Sigmoid colon (tissue), 7 donors: Measurements from ENCODE around the gene KIAA0232. TPM values are rescaled to one million over a fixed set of nuclear protein-coding genes. Genes with fewer than 3 reads are reported as not detected.
"Not testable (repeated sequence)": the region's sequence is repeated elsewhere in the genome, so short reads cannot be mapped to it uniquely, and the experiment has no call there.

Source experiments
- DNase-seq: peaks from one replicate; pipeline ENCODE4 v3.0.0-alpha.2; 2019
- H3K27ac ChIP-seq, 4 donors: fragments of 200-600 bp; sonication (generic); one replicate each; pipeline ENCODE4 v1.5.1; 2016 to 2019; ENCODE audit warnings: mild to moderate bottlenecking in 1 of 4
- H3K27me3 ChIP-seq, 3 donors: fragments of 200-600 bp; sonication (generic); one replicate each; pipeline ENCODE4 v1.5.1; 2019; ENCODE audit warnings: mild to moderate bottlenecking in 1 of 3
- H3K36me3 ChIP-seq, 4 donors: fragments of 200-600 bp; sonication (generic); one replicate each; pipeline ENCODE4 v1.5.1; 2016 to 2019
- H3K4me1 ChIP-seq, 4 donors: fragments of 200-600 bp; sonication (generic); one replicate each; pipeline ENCODE4 v1.5.1; 2017 to 2019
- H3K4me3 ChIP-seq, 4 donors: fragments of 200-600 bp; sonication (generic); one replicate each; pipeline ENCODE4 v1.5.1; 2017 to 2019; ENCODE audit warnings: mild to moderate bottlenecking in 2 of 4, moderate library complexity in 1 of 4
- H3K9me3 ChIP-seq, 4 donors: fragments of 200-600 bp in 3 of 4; sonication (generic) in 3 of 4; one replicate each; pipeline versions ENCODE4 v1.5.1 to v1.6.1; 2013 to 2019
- EP300 ChIP-seq, 4 donors: sonication (generic); formaldehyde crosslinking; IDR thresholded peaks; one replicate each; pipeline ENCODE4 v1.6.1; 2017; ENCODE audit warnings: antibody characterized with exemption in 4 of 4
- POLR2A ChIP-seq, 2 donors: fragments of 450-650 bp; IDR thresholded peaks; one replicate each; pipeline ENCODE4 v1.6.1; 2016; ENCODE audit warnings: antibody characterized with exemption in 2 of 2, mild to moderate bottlenecking in 2 of 2, moderate library complexity in 2 of 2
- POLR2AphosphoS5 ChIP-seq, 4 donors: sonication (generic); formaldehyde crosslinking; IDR thresholded peaks; one replicate each; pipeline ENCODE4 v1.6.1; 2017; ENCODE audit warnings: antibody characterized with exemption in 4 of 4
- WGBS, 2 donors: extraction: QIAGEN DNeasy Blood & Tissue Kit; methylation state at CpG; one replicate each; pipeline ENCODE4 v1.1.7; 2013; 5-methylcytosine and 5-hydroxymethylcytosine counted together
- intact Hi-C: fragments of 100-400 bp; cut with DNase I; formaldehyde crosslinking; loops from one replicate; pipeline ENCODE4 v1.15.1; 2023
- polyA plus RNA-seq, 3 donors: library from polyadenylated mRNA; stranded (reverse); fragments of 200-250 nt; gene quantifications; one replicate each; pipeline ENCODE4 v1.2.3, GENCODE V29; 2013
- total RNA-seq, 4 donors: library from RNA; depleted of rRNA; stranded (reverse); fragments of >200 nt; gene quantifications; one replicate each; pipeline ENCODE4 v1.1.0, GENCODE V29; 2016
- TF ChIP-seq, protein P1 (sequence below), 4 experiments: fragments of 450-650 bp in 3 of 4; fragments of 200-600 bp in 1 of 4; IDR thresholded peaks; one replicate each; pipeline ENCODE4 v1.5.1; 2016 to 2019; ENCODE audit warnings: antibody characterized with exemption in 4 of 4, mild to moderate bottlenecking in 3 of 4, moderate library complexity in 2 of 4
- donor health status: healthy with polysubstance abuse.
- donor health status: Bipolar disorder and iron deficiency.
- donor health status: healthy.

KIAA0232 gene
- total and polyA plus RNA-seq, 7 donors, result 7.8 to 67.9 (median 23.8) TPM

GRCh38 chr4:6783111-6783981 lies 819 bp downstream of the KIAA0232 start:
- Histone ChIP-seq H3K27me3 (no peaks in the 10 kb centered on the region), H3K27ac (peak overlapping the region; percentile 100), H3K9me3 (no peaks in the 10 kb centered on the region), H3K4me3 (peak overlapping the region; percentile 98 to 100 (median 98)), H3K4me1 (peaks cover 0 to 51% (median 25%) of the 10 kb centered on the region in 4 donors), H3K36me3 (no peaks in the 10 kb centered on the region)
- TF ChIP-seq, protein P1, sequence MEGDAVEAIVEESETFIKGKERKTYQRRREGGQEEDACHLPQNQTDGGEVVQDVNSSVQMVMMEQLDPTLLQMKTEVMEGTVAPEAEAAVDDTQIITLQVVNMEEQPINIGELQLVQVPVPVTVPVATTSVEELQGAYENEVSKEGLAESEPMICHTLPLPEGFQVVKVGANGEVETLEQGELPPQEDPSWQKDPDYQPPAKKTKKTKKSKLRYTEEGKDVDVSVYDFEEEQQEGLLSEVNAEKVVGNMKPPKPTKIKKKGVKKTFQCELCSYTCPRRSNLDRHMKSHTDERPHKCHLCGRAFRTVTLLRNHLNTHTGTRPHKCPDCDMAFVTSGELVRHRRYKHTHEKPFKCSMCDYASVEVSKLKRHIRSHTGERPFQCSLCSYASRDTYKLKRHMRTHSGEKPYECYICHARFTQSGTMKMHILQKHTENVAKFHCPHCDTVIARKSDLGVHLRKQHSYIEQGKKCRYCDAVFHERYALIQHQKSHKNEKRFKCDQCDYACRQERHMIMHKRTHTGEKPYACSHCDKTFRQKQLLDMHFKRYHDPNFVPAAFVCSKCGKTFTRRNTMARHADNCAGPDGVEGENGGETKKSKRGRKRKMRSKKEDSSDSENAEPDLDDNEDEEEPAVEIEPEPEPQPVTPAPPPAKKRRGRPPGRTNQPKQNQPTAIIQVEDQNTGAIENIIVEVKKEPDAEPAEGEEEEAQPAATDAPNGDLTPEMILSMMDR (IDR thresholded peaks at IDR 0.05), result no peak
- TF ChIP-seq POLR2A (IDR thresholded peaks at IDR 0.05) (peak; percentile 77 to 80), EP300 (IDR thresholded peaks at IDR 0.05) (no peak), POLR2AphosphoS5 (IDR thresholded peaks at IDR 0.05) (peak; percentile 83 to 92 (median 89))
- intact Hi-C loops, result loop anchor here (2.0 to 10.0 kb wide), 7 partner anchors 89 to 509 kb away; partner anchors contain the start of genes GRPEL1, MRFAP1, TADA2B and TBC1D14
- DNase-seq, result peak; percentile 95
- 1% methylated on average over 91 of the region's 91 CpGs for WGBS, 2 donors

DNA sequence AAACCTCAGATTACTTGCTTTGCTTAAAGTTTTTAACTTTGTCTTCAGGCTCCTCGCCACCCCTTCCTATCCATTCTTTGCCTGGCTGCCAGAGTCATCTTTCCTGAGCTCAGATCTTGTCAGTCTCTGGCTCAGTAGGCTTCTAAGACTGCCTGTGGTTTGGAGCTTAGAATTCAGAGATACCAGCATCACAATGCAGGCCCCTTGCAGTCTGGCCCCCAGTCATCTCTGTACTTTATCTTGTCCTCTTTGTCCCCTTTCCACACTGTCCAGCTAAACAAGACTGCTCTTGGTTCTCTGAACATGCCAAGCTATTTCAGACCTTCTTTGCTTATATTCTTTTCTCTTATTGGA lies 3.0 kb downstream of the KIAA0232 start:
- 97 to 98% methylated on average over 1 of the region's 1 CpG for WGBS, 2 donors
- intact Hi-C loops, result loop anchor here (10.0 kb wide), 1 partner anchor 511 kb away; no protein-coding TSS in a partner anchor
- H3K9me3 ChIP-seq, result no peaks in the 10 kb centered on the region
- no peaks in the 10 kb centered on the region for H3K27me3 ChIP-seq
- no peak overlapping the region for H3K4me3 ChIP-seq
- no peak overlapping the region for H3K27ac ChIP-seq
- peaks cover 0 to 54% (median 28%) of the 10 kb centered on the region in 4 donors for H3K4me1 ChIP-seq
- H3K36me3 ChIP-seq, result no peaks in the 10 kb centered on the region
- DNase-seq, result no peak
- TF ChIP-seq POLR2AphosphoS5 (IDR thresholded peaks at IDR 0.05) (no peak), EP300 (IDR thresholded peaks at IDR 0.05) (no peak), POLR2A (IDR thresholded peaks at IDR 0.05) (no peak)
- TF ChIP-seq, protein P1 (IDR thresholded peaks at IDR 0.05), result no peak

GRCh38 chr4:6788123-6788522 lies 5.6 kb downstream of the KIAA0232 start:
- WGBS, 2 donors, result 54 to 80% methylated on average over 7 of the region's 7 CpGs
- H3K4me1 ChIP-seq, result peaks cover 0 to 64% (median 33%) of the 10 kb centered on the region in 4 donors

DNA sequence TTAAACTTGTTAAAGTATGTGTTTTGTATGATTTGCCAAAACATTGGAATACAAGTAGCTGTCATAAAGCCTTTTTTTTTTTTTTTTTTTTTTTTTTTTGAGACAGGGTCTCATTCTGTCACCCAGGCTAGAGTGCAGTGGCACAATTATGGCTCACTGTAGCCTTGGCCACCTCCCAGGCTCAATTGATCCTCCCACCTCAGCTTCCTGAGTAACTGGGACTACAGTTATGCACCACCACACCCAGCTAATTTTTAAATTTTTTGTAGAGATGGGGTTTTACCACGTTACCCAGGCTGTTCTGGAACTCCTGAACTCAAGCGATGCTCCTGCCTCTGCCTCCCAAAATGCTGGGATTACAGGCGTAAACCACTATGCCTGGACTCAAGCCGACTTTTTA lies 8.7 kb downstream of the KIAA0232 start:
- intact Hi-C loops, DNase-seq: not testable (repeated sequence)
- WGBS, 2 donors, result 90 to 93% methylated on average over 4 of the region's 4 CpGs

More at GRCh38 chr4:6788123-6788522, 5.6 kb downstream of the KIAA0232 start:
- intact Hi-C loops, result loop anchor here (10.0 kb wide), 1 partner anchor 513 kb away; no protein-coding TSS in a partner anchor
- H3K36me3 ChIP-seq, result no peaks in the 10 kb centered on the region
- TF ChIP-seq POLR2A (IDR thresholded peaks at IDR 0.05) (no peak), EP300 (IDR thresholded peaks at IDR 0.05) (no peak), POLR2AphosphoS5 (IDR thresholded peaks at IDR 0.05) (no peak)
- TF ChIP-seq, protein P1 (IDR thresholded peaks at IDR 0.05), result no peak
- no peaks in the 10 kb centered on the region for H3K27me3 ChIP-seq
- H3K4me3 ChIP-seq, result no peak overlapping the region
- no peak for DNase-seq
- no peaks in the 10 kb centered on the region for H3K9me3 ChIP-seq
- H3K27ac ChIP-seq, result no peak overlapping the region

DNA sequence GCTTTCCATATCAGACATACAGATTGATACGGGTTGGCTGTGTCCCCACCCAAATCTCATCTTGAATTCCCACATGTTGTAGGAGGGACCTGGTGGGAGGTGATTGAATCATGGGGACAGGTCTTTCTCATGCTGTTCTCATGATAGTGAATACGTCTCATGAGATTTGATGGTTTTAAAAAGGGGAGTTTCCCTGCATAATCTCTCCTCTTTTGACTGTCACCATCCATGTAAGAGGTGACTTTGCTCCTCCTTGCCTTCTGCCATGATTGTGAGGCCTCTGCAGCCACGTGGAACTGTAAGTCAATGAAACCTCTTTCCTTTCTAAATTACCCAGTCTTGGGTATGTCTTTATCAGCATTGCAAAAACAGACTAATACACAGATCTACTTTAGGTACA lies 9.3 kb downstream of the KIAA0232 start:
- intact Hi-C loops, H3K4me3 ChIP-seq, H3K9me3 ChIP-seq, H3K27me3 ChIP-seq, DNase-seq, H3K27ac ChIP-seq, H3K36me3 ChIP-seq: not testable (repeated sequence)
- H3K4me1 ChIP-seq, result peaks cover 0 to 45% (median 33%) of the 10 kb centered on the region in 4 donors
- WGBS, 2 donors, result 47 to 73% methylated on average over 3 of the region's 3 CpGs

More for the DNA sequence above, 8.7 kb downstream of the KIAA0232 start:
- peaks cover 0 to 50% (median 32%) of the 10 kb centered on the region in 4 donors for H3K4me1 ChIP-seq
- not testable (repeated sequence) for H3K27ac ChIP-seq, H3K9me3 ChIP-seq, H3K27me3 ChIP-seq, H3K36me3 ChIP-seq, H3K4me3 ChIP-seq
